RWPE1 (cell line): ENCODE data around the gene LIN37.
A peak's percentile ranks its signal among the peaks of the same experiment; 100 is the strongest.

Experiments used
- CTCF ChIA-PET: fragments of 350-600 bp; sonication (Branson Sonifier 250); formaldehyde crosslinking; extraction: SDS; loops from one replicate; lab custom pipeline; 2021; lab: Yijun Ruan, JAX
- POLR2A ChIA-PET: fragments of 400-600 bp; formaldehyde crosslinking; extraction: SDS; loops from one replicate; lab custom pipeline; 2020; ENCODE audit warnings: antibody characterized with exemption; ENCODE audit not compliant: low non-redundant PET; lab: Yijun Ruan, JAX
- DNase-seq: peaks from one replicate; pipeline ENCODE4 v3.0.0; 2012; ENCODE audit warnings: low spot score
- H3K27ac ChIP-seq: fragments of 450-650 bp; 2 replicates; pipeline ENCODE4 v1.5.1; 2017
- CTCF ChIP-seq: fragments of 450-650 bp; conservative IDR thresholded peaks from 2 replicates; pipeline ENCODE4 v1.5.1; 2017; ENCODE audit warnings: low read depth, mild to moderate bottlenecking

The LIN37 gene

GRCh38 chr19:35738887-35739229 is 9.5 kb upstream of the LIN37 start:
- ChIA-PET POLR2A (no interaction called here), CTCF (no interaction called here)
- H3K27ac ChIP-seq: peak overlapping the region; percentile 87
- DNase-seq: no peak
- no peak for TF ChIP-seq CTCF

GRCh38 chr19:35739275-35740107 is 8.9 kb upstream of the LIN37 start:
- ChIA-PET POLR2A (interaction anchor here (1.4 kb wide), 1 partner anchor 21 kb away, joined by 4 read pairs; no protein-coding TSS in a partner anchor), CTCF (no interaction called here)
- H3K27ac ChIP-seq: peak overlapping the region; percentile 87
- DNase-seq: no peak
- no peak for TF ChIP-seq CTCF

- CTCF ChIA-PET: interaction anchor here (0.8 kb wide), 1 partner anchor 17 kb away, joined by 3 read pairs; no protein-coding TSS in a partner anchor
- DNase-seq: no peak
- no peak for TF ChIP-seq CTCF
- POLR2A ChIA-PET: interaction anchor here (1.4 kb wide), 1 partner anchor 21 kb away, joined by 4 read pairs; no protein-coding TSS in a partner anchor
- H3K27ac ChIP-seq: peak overlapping the region; percentile 87
Observed at GRCh38 chr19:35740108-35740422, 8.3 kb upstream of the LIN37 start.

GRCh38 chr19:35740423-35741202 is 7.8 kb upstream of the LIN37 start:
- no peak for TF ChIP-seq CTCF
- peak; percentile 99 for DNase-seq
- POLR2A ChIA-PET: interaction anchor here (1.4 kb wide), 1 partner anchor 22 kb away, joined by 4 read pairs; no protein-coding TSS in a partner anchor
- CTCF ChIA-PET: interaction anchor here (0.8 kb wide), 1 partner anchor 18 kb away, joined by 3 read pairs; no protein-coding TSS in a partner anchor
- H3K27ac ChIP-seq: peak overlapping the region; percentile 87

- ChIA-PET CTCF (interaction anchor here (0.8 kb wide), 1 partner anchor 18 kb away, joined by 3 read pairs; no protein-coding TSS in a partner anchor), POLR2A (interaction anchor here (1.4 kb wide), 1 partner anchor 22 kb away, joined by 4 read pairs; no protein-coding TSS in a partner anchor)
- no peak for DNase-seq
- no peak; the same call in 1 of the 2 replicates for TF ChIP-seq CTCF
- peak overlapping the region; percentile 87 for H3K27ac ChIP-seq
Observed at GRCh38 chr19:35741203-35741515, 7.2 kb upstream of the LIN37 start.

GRCh38 chr19:35742121-35742724 is 6.2 kb upstream of the LIN37 start, which contains the start of gene IGFLR1:
IGFLR1 (minus strand) TSS chr19:35742452; CDS start chr19:35741180, 1,272 bp downstream.
- CTCF ChIA-PET: interaction anchor here (0.7 kb wide), 1 partner anchor 14 kb away, joined by 3 read pairs; no protein-coding TSS in a partner anchor
- no peak for TF ChIP-seq CTCF
- POLR2A ChIA-PET: no interaction called here
- H3K27ac ChIP-seq: peak within 1 kb of the TSS; percentile 87
- no peak for DNase-seq
